SK-N-SH (cell line): ENCODE results near the gene RAB23. TPM values are rescaled to one million over a fixed set of nuclear protein-coding genes. Genes with fewer than 3 reads are reported as not detected.

Experiments
- CTCF ChIA-PET: fragments of 300-600, 350-600 bp; formaldehyde crosslinking; extraction: SDS; loops from one replicate; lab custom pipeline; 2021; lab: Yijun Ruan, JAX
- POLR2A ChIA-PET: fragments of 350-600 bp; sonication (Branson Sonifier 250); formaldehyde crosslinking; extraction: SDS; loops from one replicate; lab custom pipeline; 2020; ENCODE audit warnings: antibody characterized with exemption, inconsistent platforms; lab: Yijun Ruan, JAX
- DNase-seq: peaks from one replicate; pipeline ENCODE4 v3.0.0; 2012
- H2AFZ ChIP-seq: fragments of 200-600 bp; sonication (generic); 2 replicates; pipeline ENCODE4 v1.8.1; 2016; ENCODE audit warnings: antibody characterized with exemption, mild to moderate bottlenecking, low read depth
- H3F3A ChIP-seq: fragments of 200-600 bp; sonication (generic); replicated peaks from 2 replicates; pipeline ENCODE3; 2016; ENCODE audit warnings: antibody characterized with exemption, mild to moderate bottlenecking; ENCODE audit not compliant: insufficient read depth
- H3K27ac ChIP-seq, 2 experiments: fragments of 200-500 bp in 1 of 2; fragments of 200-600 bp in 1 of 2; sonication (Bioruptor generic) in 1 of 2; sonication (generic), shearing (Covaris generic) in 1 of 2; 2 replicates each; pipeline versions ENCODE4 v1.5.1 to v1.6.1; 2014 to 2016; ENCODE audit warnings: low read depth in 2 of 2, inconsistent platforms in 1 of 2, low read length in 1 of 2, mild to moderate bottlenecking in 1 of 2, mixed read lengths in 1 of 2
- H3K27me3 ChIP-seq: fragments of 200-600 bp; sonication (generic), shearing (Covaris generic); 2 replicates; pipeline ENCODE4 v1.6.1; 2016; ENCODE audit warnings: mixed run types; ENCODE audit not compliant: insufficient read depth
- H3K36me3 ChIP-seq, 2 experiments: fragments of 200-500 bp in 1 of 2; fragments of 200-600 bp in 1 of 2; sonication (Bioruptor generic) in 1 of 2; sonication (generic) in 1 of 2; replicated peaks in 1 of 2; 2 replicates each; pipeline versions ENCODE3 to v1.5.1; 2014 to 2016; ENCODE audit warnings: low read length in 1 of 2, mild to moderate bottlenecking in 1 of 2; ENCODE audit not compliant: insufficient read depth in 2 of 2, control insufficient read depth in 1 of 2
- H3K4me1 ChIP-seq, 2 experiments: fragments of 200-500 bp in 1 of 2; fragments of 200-600 bp in 1 of 2; sonication (Bioruptor generic) in 1 of 2; sonication (generic), shearing (Covaris generic) in 1 of 2; 2 replicates each; pipeline versions ENCODE4 v1.5.1 to v1.6.1; 2014 to 2016; ENCODE audit warnings: low read depth in 1 of 2, low read length in 1 of 2, mixed run types in 1 of 2; ENCODE audit not compliant: insufficient read depth in 2 of 2, control insufficient read depth in 1 of 2
- H3K4me2 ChIP-seq: fragments of 200-600 bp; sonication (generic), shearing (Covaris generic); 2 replicates; pipeline ENCODE4 v1.6.1; 2017; ENCODE audit warnings: mixed run types
- H3K4me3 ChIP-seq, 2 experiments: fragments of 200-500 bp in 1 of 2; fragments of 200-600 bp in 1 of 2; sonication (Bioruptor generic) in 1 of 2; sonication (generic), shearing (Covaris generic) in 1 of 2; 2 replicates each; pipeline versions ENCODE4 v1.5.1 to v1.8.1; 2014 to 2016; ENCODE audit warnings: low read depth in 2 of 2, inconsistent platforms in 1 of 2, low read length in 1 of 2, mild to moderate bottlenecking in 1 of 2, mixed read lengths in 1 of 2, moderate library complexity in 1 of 2
- H3K79me2 ChIP-seq: fragments of 200-600 bp; sonication (generic); 2 replicates; pipeline ENCODE4 v1.8.1; 2017; ENCODE audit warnings: mild to moderate bottlenecking; ENCODE audit not compliant: insufficient read depth
- H3K9ac ChIP-seq: fragments of 200-600 bp; sonication (generic); 2 replicates; pipeline ENCODE4 v1.6.1; 2017; ENCODE audit warnings: mixed run types
- H3K9me2 ChIP-seq: fragments of 200-600 bp; sonication (generic); 2 replicates; pipeline ENCODE4 v1.6.1; 2017; ENCODE audit warnings: mixed run types
- H3K9me3 ChIP-seq: fragments of 200-600 bp; sonication (generic); 2 replicates; pipeline ENCODE4 v1.6.1; 2017; ENCODE audit warnings: mixed run types, mild to moderate bottlenecking, moderate library complexity
- H4K20me1 ChIP-seq: fragments of 200-600 bp; sonication (generic); 2 replicates; pipeline ENCODE4 v1.6.1; 2017; ENCODE audit warnings: mild to moderate bottlenecking, mixed run types; ENCODE audit not compliant: insufficient read depth
- CHD2 ChIP-seq: fragments of 150-350 bp; IDR thresholded peaks from 2 replicates; pipeline ENCODE4 v1.6.1; 2018; ENCODE audit warnings: low read length; ENCODE audit not compliant: partially characterized antibody
- ELF1 ChIP-seq: IDR thresholded peaks from 2 replicates; pipeline ENCODE4 v1.4.0; 2012
- EP300 ChIP-seq, 2 experiments: IDR thresholded peaks; 2 replicates each; pipeline versions ENCODE4 v1.4.0 to v1.6.1; 2012; ENCODE audit warnings: borderline replicate concordance in 1 of 2, low read depth in 1 of 2, low read length in 1 of 2
- EZH2phosphoT487 ChIP-seq: fragments of 200-600 bp; sonication (generic); IDR thresholded peaks from 2 replicates; pipeline ENCODE4 v1.6.1; 2017; ENCODE audit warnings: low read depth, mixed run types, mild to moderate bottlenecking, antibody characterized with exemption, moderate library complexity, borderline replicate concordance
- FOSL2 ChIP-seq: IDR thresholded peaks from 2 replicates; pipeline ENCODE4 v1.4.0; 2012; ENCODE audit warnings: low read depth, mild to moderate bottlenecking, moderate library complexity, borderline replicate concordance
- GATA2 ChIP-seq: sonication (generic); formaldehyde crosslinking; IDR thresholded peaks from 2 replicates; pipeline ENCODE4 v1.5.0; 2020; ENCODE audit warnings: mild to moderate bottlenecking, missing genetic modification reagents
- MEF2A ChIP-seq: IDR thresholded peaks from 2 replicates; pipeline ENCODE4 v1.4.0; 2012; ENCODE audit warnings: low read depth, borderline replicate concordance
- MXI1 ChIP-seq: IDR thresholded peaks from 2 replicates; pipeline ENCODE4 v1.6.1; 2012; ENCODE audit warnings: mild to moderate bottlenecking, low read depth, low read length, improper control_type of control experiment
- NRF1 ChIP-seq: IDR thresholded peaks from 2 replicates; pipeline ENCODE4 v1.6.1; 2012; ENCODE audit warnings: low read depth, mild to moderate bottlenecking, low read length
- RCOR1 ChIP-seq: fragments of 150-350 bp; IDR thresholded peaks from 2 replicates; pipeline ENCODE4 v1.6.1; 2017; ENCODE audit warnings: antibody characterized with exemption, low read length
- RXRA ChIP-seq: IDR thresholded peaks from 2 replicates; pipeline ENCODE4 v1.4.0; 2012; ENCODE audit warnings: low read depth, mild to moderate bottlenecking, borderline replicate concordance
- SIN3A ChIP-seq: IDR thresholded peaks from 2 replicates; pipeline ENCODE4 v1.6.1; 2012; ENCODE audit warnings: low read depth, mild to moderate bottlenecking, low read length, moderate library complexity, borderline replicate concordance
- SMC3 ChIP-seq: IDR thresholded peaks from 2 replicates; pipeline ENCODE4 v1.6.1; 2012; ENCODE audit warnings: low read depth, low read length, improper control_type of control experiment
- TAF1 ChIP-seq: IDR thresholded peaks from 2 replicates; pipeline ENCODE4 v1.6.1; 2012; ENCODE audit warnings: low read depth, mild to moderate bottlenecking, low read length, moderate library complexity, borderline replicate concordance
- TCF12 ChIP-seq: IDR thresholded peaks from 2 replicates; pipeline ENCODE4 v1.4.0; 2012
- TEAD4 ChIP-seq: IDR thresholded peaks from 2 replicates; pipeline ENCODE4 v1.4.0; 2012; ENCODE audit warnings: mild to moderate bottlenecking, borderline replicate concordance; ENCODE audit not compliant: insufficient read depth
- YY1 ChIP-seq: IDR thresholded peaks from 2 replicates; pipeline ENCODE4 v1.4.0; 2012; ENCODE audit warnings: low read depth, mild to moderate bottlenecking
- WGBS: methylation state at CpG from one replicate; pipeline ENCODE4 v1.1.6; 2017; ENCODE audit warnings: low lambda C conversion rate; 5-methylcytosine and 5-hydroxymethylcytosine counted together
- polyA plus RNA-seq, 3 experiments: library from polyadenylated mRNA; depleted of rRNA; stranded (reverse); fragments of >200 nt; gene quantifications; 2 replicates each; pipeline ENCODE4 v1.2.3, GENCODE V29; 2012
- TF ChIP-seq, protein P1 (sequence below): fragments of 200-600 bp; sonication (generic); IDR thresholded peaks from 2 replicates; pipeline ENCODE4 v1.6.1; 2017; ENCODE audit warnings: antibody characterized with exemption, mild to moderate bottlenecking, moderate library complexity
- TF ChIP-seq, protein P2 (sequence below): fragments of 150-350 bp; IDR thresholded peaks from 2 replicates; pipeline ENCODE4 v1.6.1; 2017; ENCODE audit warnings: antibody characterized with exemption, low read length, low read depth, borderline replicate concordance
- TF ChIP-seq, protein P3 (sequence below): IDR thresholded peaks from 2 replicates; pipeline ENCODE4 v1.4.0; 2012; ENCODE audit warnings: low read depth, borderline replicate concordance

The RAB23 gene
- polyA plus RNA-seq, 1 of the 3 experiments (the other 2 are of a cell fraction) = 6.6 TPM

DNA sequence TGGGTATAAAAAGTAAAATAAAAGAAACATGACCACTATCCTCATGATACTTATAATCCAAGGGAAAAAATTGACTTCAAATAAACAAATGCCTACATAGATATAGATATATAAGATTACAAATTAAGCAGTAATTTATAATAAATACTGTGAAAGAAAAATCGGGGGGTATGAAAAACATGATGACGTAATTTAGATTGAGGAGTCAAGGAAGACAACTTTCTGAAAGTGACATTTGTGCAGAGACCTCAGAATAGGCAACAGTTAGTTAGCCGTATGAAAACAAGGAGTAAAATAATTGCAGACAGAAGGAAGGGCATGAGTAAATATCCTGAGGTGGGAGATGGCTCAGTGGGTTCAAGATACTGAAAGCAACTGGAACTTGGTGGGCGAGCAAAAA, 28.2 kb upstream of the RAB23 start:
- Histone ChIP-seq H3K4me3 (no peak overlapping the region), H3K79me2 (no peaks in the 10 kb centered on the region), H4K20me1 (no peaks in the 10 kb centered on the region), H2AFZ (no peak overlapping the region), H3F3A (no peaks in the 10 kb centered on the region), H3K4me1 (no peaks in the 10 kb centered on the region), H3K36me3 (no peaks in the 10 kb centered on the region), H3K9me2 (no peaks in the 10 kb centered on the region), H3K27ac (no peak overlapping the region), H3K9ac (no peak overlapping the region), H3K27me3 (no peaks in the 10 kb centered on the region), H3K9me3 (no peaks in the 10 kb centered on the region), H3K4me2 (no peak overlapping the region)
- DNase-seq = no peak
- WGBS = 81% methylated on average over 4 of the region's 4 CpGs
- CTCF ChIA-PET = no interaction called here
- TF ChIP-seq TCF12 (no peak), RXRA (no peak), YY1 (no peak), TEAD4 (no peak), TAF1 (no peak), NRF1 (no peak), EZH2phosphoT487 (no peak), MXI1 (no peak), ELF1 (no peak), CHD2 (no peak), MEF2A (no peak), FOSL2 (no peak)
- TF ChIP-seq, protein P1, sequence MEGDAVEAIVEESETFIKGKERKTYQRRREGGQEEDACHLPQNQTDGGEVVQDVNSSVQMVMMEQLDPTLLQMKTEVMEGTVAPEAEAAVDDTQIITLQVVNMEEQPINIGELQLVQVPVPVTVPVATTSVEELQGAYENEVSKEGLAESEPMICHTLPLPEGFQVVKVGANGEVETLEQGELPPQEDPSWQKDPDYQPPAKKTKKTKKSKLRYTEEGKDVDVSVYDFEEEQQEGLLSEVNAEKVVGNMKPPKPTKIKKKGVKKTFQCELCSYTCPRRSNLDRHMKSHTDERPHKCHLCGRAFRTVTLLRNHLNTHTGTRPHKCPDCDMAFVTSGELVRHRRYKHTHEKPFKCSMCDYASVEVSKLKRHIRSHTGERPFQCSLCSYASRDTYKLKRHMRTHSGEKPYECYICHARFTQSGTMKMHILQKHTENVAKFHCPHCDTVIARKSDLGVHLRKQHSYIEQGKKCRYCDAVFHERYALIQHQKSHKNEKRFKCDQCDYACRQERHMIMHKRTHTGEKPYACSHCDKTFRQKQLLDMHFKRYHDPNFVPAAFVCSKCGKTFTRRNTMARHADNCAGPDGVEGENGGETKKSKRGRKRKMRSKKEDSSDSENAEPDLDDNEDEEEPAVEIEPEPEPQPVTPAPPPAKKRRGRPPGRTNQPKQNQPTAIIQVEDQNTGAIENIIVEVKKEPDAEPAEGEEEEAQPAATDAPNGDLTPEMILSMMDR = no peak
- POLR2A ChIA-PET = no interaction called here

DNA sequence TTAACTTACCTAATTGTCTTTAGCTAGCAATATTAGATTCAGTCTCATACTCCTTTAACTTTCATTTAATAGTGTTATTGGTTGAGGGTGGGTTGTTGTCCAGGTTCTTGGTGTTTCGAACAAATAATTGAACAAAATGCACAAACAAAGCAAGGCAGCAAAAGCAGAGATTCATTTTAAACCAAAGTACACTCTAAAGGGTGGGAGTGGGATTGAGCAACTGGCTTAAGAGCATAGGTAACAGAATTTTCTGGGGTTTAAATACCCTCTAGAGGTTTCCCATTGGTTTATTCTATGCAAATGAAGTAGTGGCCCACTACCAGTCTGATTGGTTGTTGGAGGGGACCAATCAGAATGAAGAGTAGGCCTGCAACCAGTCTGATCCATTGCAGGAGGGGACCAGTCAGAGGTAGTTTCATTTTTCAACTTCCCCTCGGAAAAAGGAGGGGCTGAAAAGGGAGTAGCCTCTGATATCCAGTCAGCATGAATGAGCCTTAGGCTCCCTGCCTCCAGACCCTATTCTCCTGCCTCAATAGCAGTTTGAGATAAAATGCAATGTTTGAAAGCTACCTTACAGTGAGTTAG, 26.3 kb upstream of the RAB23 start:
- CTCF ChIA-PET = no interaction called here
- WGBS = 93% methylated on average over 2 of the region's 2 CpGs

More for the DNA sequence above, 26.3 kb upstream of the RAB23 start:
- H3K9ac ChIP-seq = no peak overlapping the region
- no peaks in the 10 kb centered on the region for H3K79me2 ChIP-seq
- no peak overlapping the region for H3K27ac ChIP-seq
- no peaks in the 10 kb centered on the region for H3K9me3 ChIP-seq
- no peaks in the 10 kb centered on the region for H3K27me3 ChIP-seq
- H3K36me3 ChIP-seq = no peaks in the 10 kb centered on the region
- no peak overlapping the region for H3K4me3 ChIP-seq
- H3K4me2 ChIP-seq = no peak overlapping the region
- no peaks in the 10 kb centered on the region for H3F3A ChIP-seq
- TF ChIP-seq GATA2 (CRISPR knock-in tag) (no peak), SMC3 (no peak), EP300 (IDR thresholded peaks at IDR 0.05; ENCODE audit: borderline replicate concordance in 1 of 2, low read depth in 1 of 2, low read length in 1 of 2) (no peak), SIN3A (no peak), ELF1 (no peak), RCOR1 (no peak), CHD2 (no peak)
- TF ChIP-seq, protein P1 = no peak
- TF ChIP-seq, protein P2, sequence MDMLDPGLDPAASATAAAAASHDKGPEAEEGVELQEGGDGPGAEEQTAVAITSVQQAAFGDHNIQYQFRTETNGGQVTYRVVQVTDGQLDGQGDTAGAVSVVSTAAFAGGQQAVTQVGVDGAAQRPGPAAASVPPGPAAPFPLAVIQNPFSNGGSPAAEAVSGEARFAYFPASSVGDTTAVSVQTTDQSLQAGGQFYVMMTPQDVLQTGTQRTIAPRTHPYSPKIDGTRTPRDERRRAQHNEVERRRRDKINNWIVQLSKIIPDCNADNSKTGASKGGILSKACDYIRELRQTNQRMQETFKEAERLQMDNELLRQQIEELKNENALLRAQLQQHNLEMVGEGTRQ = no peak
- TF ChIP-seq, protein P3, sequence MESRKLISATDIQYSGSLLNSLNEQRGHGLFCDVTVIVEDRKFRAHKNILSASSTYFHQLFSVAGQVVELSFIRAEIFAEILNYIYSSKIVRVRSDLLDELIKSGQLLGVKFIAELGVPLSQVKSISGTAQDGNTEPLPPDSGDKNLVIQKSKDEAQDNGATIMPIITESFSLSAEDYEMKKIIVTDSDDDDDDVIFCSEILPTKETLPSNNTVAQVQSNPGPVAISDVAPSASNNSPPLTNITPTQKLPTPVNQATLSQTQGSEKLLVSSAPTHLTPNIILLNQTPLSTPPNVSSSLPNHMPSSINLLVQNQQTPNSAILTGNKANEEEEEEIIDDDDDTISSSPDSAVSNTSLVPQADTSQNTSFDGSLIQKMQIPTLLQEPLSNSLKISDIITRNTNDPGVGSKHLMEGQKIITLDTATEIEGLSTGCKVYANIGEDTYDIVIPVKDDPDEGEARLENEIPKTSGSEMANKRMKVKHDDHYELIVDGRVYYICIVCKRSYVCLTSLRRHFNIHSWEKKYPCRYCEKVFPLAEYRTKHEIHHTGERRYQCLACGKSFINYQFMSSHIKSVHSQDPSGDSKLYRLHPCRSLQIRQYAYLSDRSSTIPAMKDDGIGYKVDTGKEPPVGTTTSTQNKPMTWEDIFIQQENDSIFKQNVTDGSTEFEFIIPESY = no peak
- TF ChIP-seq, all 33 proteins: peak for 0
- Histone ChIP-seq H3K4me1 (no peaks in the 10 kb centered on the region), H3K9me2 (no peaks in the 10 kb centered on the region), H2AFZ (no peak overlapping the region), H4K20me1 (no peaks in the 10 kb centered on the region)
- no peak for DNase-seq
- POLR2A ChIA-PET = no interaction called here
